Measurements from ENCODE around the gene LRRFIP1.

LRRFIP1 gene

DNA sequence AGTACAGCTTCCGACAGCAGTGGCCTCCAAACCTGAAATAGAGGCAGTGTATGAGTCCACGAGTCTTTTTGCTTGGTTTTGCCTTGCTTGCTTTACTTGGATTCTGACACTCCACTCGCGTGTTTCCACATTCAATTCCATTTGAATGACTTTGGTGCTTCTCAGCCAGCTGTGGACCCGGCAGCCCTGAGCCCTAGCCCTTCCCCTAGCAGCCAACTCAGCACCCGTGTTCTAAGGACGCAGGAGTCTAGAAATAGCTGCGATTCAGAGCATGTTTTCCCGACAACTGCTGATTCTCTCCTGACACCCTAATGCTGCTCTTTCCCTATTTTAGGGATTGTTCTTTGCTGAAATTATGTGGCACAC is 20.6 kb downstream of the LRRFIP1 start:
- TF ChIP-seq MAX (IDR thresholded peaks at IDR 0.05) (no peak), NFIC (IDR thresholded peaks at IDR 0.05) (no peak), TEAD4 (IDR thresholded peaks at IDR 0.05) (no peak), EGR1 (IDR thresholded peaks at IDR 0.05) (no peak), YY1 (IDR thresholded peaks at IDR 0.05; ENCODE audit: low read depth) (no peak), TAF1 (IDR thresholded peaks at IDR 0.05; ENCODE audit: low read depth) (no peak), FOXM1 (IDR thresholded peaks at IDR 0.05; ENCODE audit: borderline replicate concordance, low read depth) (no peak), CEBPB (IDR thresholded peaks at IDR 0.05) (no peak), RAD21 (IDR thresholded peaks at IDR 0.05; ENCODE audit: low read depth) (no peak), USF1 (IDR thresholded peaks at IDR 0.05) (no peak)
- TF ChIP-seq, protein P1, sequence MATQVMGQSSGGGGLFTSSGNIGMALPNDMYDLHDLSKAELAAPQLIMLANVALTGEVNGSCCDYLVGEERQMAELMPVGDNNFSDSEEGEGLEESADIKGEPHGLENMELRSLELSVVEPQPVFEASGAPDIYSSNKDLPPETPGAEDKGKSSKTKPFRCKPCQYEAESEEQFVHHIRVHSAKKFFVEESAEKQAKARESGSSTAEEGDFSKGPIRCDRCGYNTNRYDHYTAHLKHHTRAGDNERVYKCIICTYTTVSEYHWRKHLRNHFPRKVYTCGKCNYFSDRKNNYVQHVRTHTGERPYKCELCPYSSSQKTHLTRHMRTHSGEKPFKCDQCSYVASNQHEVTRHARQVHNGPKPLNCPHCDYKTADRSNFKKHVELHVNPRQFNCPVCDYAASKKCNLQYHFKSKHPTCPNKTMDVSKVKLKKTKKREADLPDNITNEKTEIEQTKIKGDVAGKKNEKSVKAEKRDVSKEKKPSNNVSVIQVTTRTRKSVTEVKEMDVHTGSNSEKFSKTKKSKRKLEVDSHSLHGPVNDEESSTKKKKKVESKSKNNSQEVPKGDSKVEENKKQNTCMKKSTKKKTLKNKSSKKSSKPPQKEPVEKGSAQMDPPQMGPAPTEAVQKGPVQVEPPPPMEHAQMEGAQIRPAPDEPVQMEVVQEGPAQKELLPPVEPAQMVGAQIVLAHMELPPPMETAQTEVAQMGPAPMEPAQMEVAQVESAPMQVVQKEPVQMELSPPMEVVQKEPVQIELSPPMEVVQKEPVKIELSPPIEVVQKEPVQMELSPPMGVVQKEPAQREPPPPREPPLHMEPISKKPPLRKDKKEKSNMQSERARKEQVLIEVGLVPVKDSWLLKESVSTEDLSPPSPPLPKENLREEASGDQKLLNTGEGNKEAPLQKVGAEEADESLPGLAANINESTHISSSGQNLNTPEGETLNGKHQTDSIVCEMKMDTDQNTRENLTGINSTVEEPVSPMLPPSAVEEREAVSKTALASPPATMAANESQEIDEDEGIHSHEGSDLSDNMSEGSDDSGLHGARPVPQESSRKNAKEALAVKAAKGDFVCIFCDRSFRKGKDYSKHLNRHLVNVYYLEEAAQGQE (IDR thresholded peaks at IDR 0.05; ENCODE audit: low read depth) = no peak

DNA sequence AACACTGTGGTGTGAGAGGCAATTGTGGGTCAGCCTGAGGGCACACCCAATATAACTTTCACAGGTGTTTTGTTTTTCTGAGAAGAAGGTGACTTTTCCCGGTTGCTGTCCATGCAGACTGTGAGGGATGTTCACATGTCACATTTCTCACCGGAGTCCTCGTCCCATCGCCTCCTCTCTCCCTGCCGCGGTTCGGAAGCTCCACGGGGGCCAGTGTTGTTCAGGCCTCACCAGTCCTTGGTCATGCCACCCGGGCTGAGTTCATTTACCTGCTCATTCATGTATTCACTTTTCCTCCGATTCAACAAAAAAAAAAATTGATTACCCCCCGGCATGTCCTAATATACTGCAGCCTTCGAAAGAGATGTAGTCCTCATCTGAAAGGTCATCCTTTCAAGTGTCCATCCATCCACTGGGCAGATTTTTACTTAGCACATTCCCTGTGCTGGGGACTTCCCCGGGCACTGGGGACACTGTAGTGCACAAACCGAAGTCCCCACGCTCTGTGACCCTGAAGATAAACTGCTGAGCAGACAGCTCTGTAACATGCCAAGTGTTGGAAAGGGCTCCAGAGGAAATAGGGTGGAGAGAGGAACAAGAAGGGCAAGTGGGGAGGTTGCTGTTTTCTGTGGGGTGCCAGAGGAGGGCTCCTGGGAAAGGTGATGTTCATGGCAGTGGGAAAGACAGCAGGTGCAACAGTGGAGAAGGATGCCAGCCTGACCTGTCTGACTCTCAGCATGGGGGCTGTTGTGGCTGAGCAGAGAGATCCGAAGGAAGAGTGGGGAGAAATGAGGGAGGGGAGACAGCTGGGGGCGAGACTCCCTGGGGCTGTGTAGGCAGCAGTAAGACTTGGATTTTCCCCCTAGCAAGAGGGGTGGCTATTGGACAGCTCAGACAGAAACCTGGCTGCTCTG is 22.4 kb downstream of the LRRFIP1 start:
- TF ChIP-seq TEAD4 (IDR thresholded peaks at IDR 0.05) (no peak), ZBTB7A (IDR thresholded peaks at IDR 0.05; ENCODE audit: low read depth) (no peak), FOXM1 (IDR thresholded peaks at IDR 0.05; ENCODE audit: borderline replicate concordance, low read depth) (no peak), TAF1 (IDR thresholded peaks at IDR 0.05; ENCODE audit: low read depth) (no peak), RAD21 (IDR thresholded peaks at IDR 0.05; ENCODE audit: low read depth) (no peak), EGR1 (IDR thresholded peaks at IDR 0.05) (no peak), USF1 (IDR thresholded peaks at IDR 0.05) (no peak), TCF12 (IDR thresholded peaks at IDR 0.05; ENCODE audit: low read depth) (no peak), CEBPB (IDR thresholded peaks at IDR 0.05) (no peak), NFIC (IDR thresholded peaks at IDR 0.05) (no peak), MAX (IDR thresholded peaks at IDR 0.05) (no peak), YY1 (IDR thresholded peaks at IDR 0.05; ENCODE audit: low read depth) (no peak), CREB1 (IDR thresholded peaks at IDR 0.05; ENCODE audit: low read depth) (no peak)
- TF ChIP-seq, protein P1 (IDR thresholded peaks at IDR 0.05; ENCODE audit: low read depth) = no peak

DNA sequence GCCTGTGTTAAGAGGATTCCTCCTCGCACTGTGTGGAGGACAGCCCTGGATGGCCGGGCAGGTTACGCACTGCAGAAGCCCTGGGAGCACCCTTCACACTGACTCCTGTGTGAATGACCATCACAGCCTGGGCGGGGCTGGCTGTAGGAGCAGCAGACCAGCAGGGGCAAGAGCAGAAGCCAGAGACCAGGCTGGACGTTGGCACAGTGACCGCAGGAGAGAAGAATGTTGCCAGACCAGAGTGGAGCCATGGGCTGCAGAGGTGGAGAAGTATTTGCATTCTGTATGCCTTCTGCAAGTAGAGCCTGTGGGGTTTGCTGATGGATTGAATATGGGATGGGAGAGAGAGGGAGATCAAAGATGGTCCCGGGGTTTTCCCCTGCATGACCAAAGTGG is 23.1 kb downstream of the LRRFIP1 start:
- peak; percentile 57; the same call in 1 of the 2 replicates for TF ChIP-seq NFIC (IDR thresholded peaks at IDR 0.05)
- no peak for TF ChIP-seq TAF1 (IDR thresholded peaks at IDR 0.05; ENCODE audit: low read depth)
- TF ChIP-seq YY1 (IDR thresholded peaks at IDR 0.05; ENCODE audit: low read depth) = no peak
- no peak for TF ChIP-seq CEBPB (IDR thresholded peaks at IDR 0.05)
- TF ChIP-seq, protein P1 (IDR thresholded peaks at IDR 0.05; ENCODE audit: low read depth) = no peak
- no peak for TF ChIP-seq EP300 (IDR thresholded peaks at IDR 0.05; ENCODE audit: borderline replicate concordance)
- TF ChIP-seq TCF12 (IDR thresholded peaks at IDR 0.05; ENCODE audit: low read depth) = peak; percentile 54; the same call in 1 of the 2 replicates
- peak; percentile 12; the same call in 1 of the 2 replicates for TF ChIP-seq RAD21 (IDR thresholded peaks at IDR 0.05; ENCODE audit: low read depth)
- TF ChIP-seq EGR1 (IDR thresholded peaks at IDR 0.05) = no peak
- TF ChIP-seq USF1 (IDR thresholded peaks at IDR 0.05) = 0 out of 2 replicates have a peak, but pooled peaks have one; percentile 20
- no peak for TF ChIP-seq CREB1 (IDR thresholded peaks at IDR 0.05; ENCODE audit: low read depth)
- TF ChIP-seq MAX (IDR thresholded peaks at IDR 0.05) = peak; percentile 39; the same call in 1 of the 2 replicates
- peak; percentile 84 for TF ChIP-seq TEAD4 (IDR thresholded peaks at IDR 0.05)
